HUES6 (cell line): ENCODE results near the gene RNLS.

Experiments
- H3K27ac ChIP-seq: 2 replicates; pipeline ENCODE4 v1.7.0; 2013; ENCODE audit warnings: low read depth, mild to moderate bottlenecking, low read length, inconsistent platforms
- H3K27me3 ChIP-seq: 2 replicates; pipeline ENCODE4 v1.6.1; 2013; ENCODE audit warnings: low read length; ENCODE audit not compliant: control insufficient read depth, insufficient read depth
- H3K36me3 ChIP-seq: 2 replicates; pipeline ENCODE4 v1.6.1; 2013; ENCODE audit warnings: low read length; ENCODE audit not compliant: control insufficient read depth, insufficient read depth
- H3K4me1 ChIP-seq: 2 replicates; pipeline ENCODE4 v1.6.1; 2013; ENCODE audit warnings: low read length; ENCODE audit not compliant: control insufficient read depth, insufficient read depth
- H3K4me3 ChIP-seq: 2 replicates; pipeline ENCODE4 v1.5.1; 2013; ENCODE audit warnings: low read depth, low read length
- H3K9ac ChIP-seq: one replicate; pipeline ENCODE4 v1.6.1; 2013; ENCODE audit warnings: mild to moderate bottlenecking, low read length
- H3K9me3 ChIP-seq: 2 replicates; pipeline ENCODE4 v1.6.1; 2013; ENCODE audit warnings: low read depth, low read length; ENCODE audit not compliant: control insufficient read depth, insufficient read depth

RNLS gene

GRCh38 chr10:88385601-88386203, 197.4 kb downstream of the RNLS start:
- Histone ChIP-seq H3K4me3 (no peak overlapping the region), H3K4me1 (peaks cover 17% of the 10 kb centered on the region; the same call in 1 of the 2 replicates), H3K36me3 (no peaks in the 10 kb centered on the region), H3K9ac (no peak overlapping the region), H3K27me3 (no peaks in the 10 kb centered on the region), H3K9me3 (no peaks in the 10 kb centered on the region), H3K27ac (no peak overlapping the region)

- Histone ChIP-seq H3K36me3 (no peaks in the 10 kb centered on the region), H3K27me3 (no peaks in the 10 kb centered on the region), H3K9ac (no peak overlapping the region), H3K4me3 (no peak overlapping the region), H3K27ac (no peak overlapping the region), H3K9me3 (no peaks in the 10 kb centered on the region), H3K4me1 (peaks cover 17% of the 10 kb centered on the region; the same call in 1 of the 2 replicates)
Measured at GRCh38 chr10:88383276-88383675, 199.8 kb downstream of the RNLS start.

GRCh38 chr10:88382699-88383098, 200.4 kb downstream of the RNLS start:
- Histone ChIP-seq H3K27ac (no peak overlapping the region), H3K4me3 (no peak overlapping the region)

GRCh38 chr10:88379575-88379974, 203.5 kb downstream of the RNLS start:
- no peaks in the 10 kb centered on the region for H3K9me3 ChIP-seq
- H3K27me3 ChIP-seq: no peaks in the 10 kb centered on the region
- no peaks in the 10 kb centered on the region for H3K36me3 ChIP-seq
- no peak overlapping the region for H3K4me3 ChIP-seq
- no peak overlapping the region for H3K9ac ChIP-seq
- no peaks in the 10 kb centered on the region for H3K4me1 ChIP-seq
- H3K27ac ChIP-seq: no peak overlapping the region

More at GRCh38 chr10:88382699-88383098, 200.4 kb downstream of the RNLS start:
- no peaks in the 10 kb centered on the region for H3K27me3 ChIP-seq
- peaks cover 16% of the 10 kb centered on the region; the same call in 1 of the 2 replicates for H3K4me1 ChIP-seq
- no peaks in the 10 kb centered on the region for H3K9me3 ChIP-seq
- H3K9ac ChIP-seq: no peak overlapping the region
- no peaks in the 10 kb centered on the region for H3K36me3 ChIP-seq

- Histone ChIP-seq H3K27me3 (no peaks in the 10 kb centered on the region), H3K36me3 (no peaks in the 10 kb centered on the region), H3K4me3 (no peak overlapping the region), H3K27ac (no peak overlapping the region), H3K9me3 (no peaks in the 10 kb centered on the region), H3K4me1 (no peaks in the 10 kb centered on the region), H3K9ac (no peak overlapping the region)
Measured at GRCh38 chr10:88377510-88377909, 205.6 kb downstream of the RNLS start.

- no peak overlapping the region for H3K4me3 ChIP-seq
- no peak overlapping the region for H3K27ac ChIP-seq
- H3K9me3 ChIP-seq: no peaks in the 10 kb centered on the region
- H3K4me1 ChIP-seq: no peaks in the 10 kb centered on the region
- H3K9ac ChIP-seq: no peak overlapping the region
- no peaks in the 10 kb centered on the region for H3K36me3 ChIP-seq
- no peaks in the 10 kb centered on the region for H3K27me3 ChIP-seq
Measured at GRCh38 chr10:88374392-88375175, 208.5 kb downstream of the RNLS start.

- H3K27ac ChIP-seq: no peak overlapping the region
- H3K36me3 ChIP-seq: no peaks in the 10 kb centered on the region
Measured at GRCh38 chr10:88372881-88373592, 210.1 kb downstream of the RNLS start.

GRCh38 chr10:88372051-88372715, 210.9 kb downstream of the RNLS start:
- Histone ChIP-seq H3K27me3 (no peaks in the 10 kb centered on the region), H3K36me3 (no peaks in the 10 kb centered on the region), H3K4me1 (no peaks in the 10 kb centered on the region), H3K4me3 (no peak overlapping the region), H3K9me3 (no peaks in the 10 kb centered on the region), H3K27ac (no peak overlapping the region), H3K9ac (no peak overlapping the region)

More at GRCh38 chr10:88372881-88373592, 210.1 kb downstream of the RNLS start:
- no peaks in the 10 kb centered on the region for H3K27me3 ChIP-seq
- no peak overlapping the region for H3K9ac ChIP-seq
- H3K9me3 ChIP-seq: no peaks in the 10 kb centered on the region
- no peaks in the 10 kb centered on the region for H3K4me1 ChIP-seq
- no peak overlapping the region for H3K4me3 ChIP-seq

GRCh38 chr10:88370713-88371112, 212.4 kb downstream of the RNLS start:
- no peak overlapping the region for H3K9ac ChIP-seq
- no peaks in the 10 kb centered on the region for H3K36me3 ChIP-seq
- no peaks in the 10 kb centered on the region for H3K27me3 ChIP-seq
- no peaks in the 10 kb centered on the region for H3K9me3 ChIP-seq
- no peak overlapping the region for H3K4me3 ChIP-seq
- H3K4me1 ChIP-seq: no peaks in the 10 kb centered on the region
- H3K27ac ChIP-seq: no peak overlapping the region

- H3K36me3 ChIP-seq: no peaks in the 10 kb centered on the region
- H3K9me3 ChIP-seq: no peaks in the 10 kb centered on the region
- no peaks in the 10 kb centered on the region for H3K27me3 ChIP-seq
- H3K4me3 ChIP-seq: no peak overlapping the region
- H3K27ac ChIP-seq: no peak overlapping the region
- H3K4me1 ChIP-seq: no peaks in the 10 kb centered on the region
- no peak overlapping the region for H3K9ac ChIP-seq
Measured at GRCh38 chr10:88366772-88367171, 216.3 kb downstream of the RNLS start.
